Bronchial epithelial cell (primary cell): Measurements from ENCODE around the gene ASCC1. TPM values are rescaled to one million over a fixed set of nuclear protein-coding genes. Genes with fewer than 3 reads are reported as not detected.
"Not testable (repeated sequence)": the region's sequence is repeated elsewhere in the genome, so short reads cannot be mapped to it uniquely, and the experiment has no call there.

Experiments used
- DNase-seq: peaks from one replicate; pipeline ENCODE4 v3.0.0-alpha.2; 2010; ENCODE audit warnings: low read depth
- FAIRE-seq: peaks from 2 replicates; lab custom pipeline; 2011; peaks lifted over from hg19 to GRCh38; lab: Jason Lieb, UNC
- H3K27me3 ChIP-seq: 2 replicates; pipeline ENCODE4 v1.5.1; 2011; ENCODE audit warnings: low read length; ENCODE audit not compliant: control insufficient read depth, insufficient read depth
- H3K36me3 ChIP-seq: 2 replicates; pipeline ENCODE4 v1.5.1; 2011; ENCODE audit warnings: low read length; ENCODE audit not compliant: control insufficient read depth, insufficient read depth
- H3K4me3 ChIP-seq: 2 replicates; pipeline ENCODE4 v1.5.1; 2011; ENCODE audit warnings: mild to moderate bottlenecking, low read depth, low read length, control low read depth
- total RNA-seq: library from RNA; depleted of rRNA; stranded (reverse); fragments of >200 nt; gene quantifications from 2 replicates; pipeline ENCODE4 v1.2.1, GENCODE V29; 2014
- TF ChIP-seq, protein P1 (sequence below): IDR thresholded peaks from 2 replicates; pipeline ENCODE4 v1.5.1; 2011; ENCODE audit warnings: mild to moderate bottlenecking, moderate library complexity, low read length, control low read depth, inconsistent platforms; ENCODE audit not compliant: insufficient read depth, severe bottlenecking

ASCC1 gene
- total RNA-seq, 1 donor from 2014 or later, result 22.4 TPM

DNA sequence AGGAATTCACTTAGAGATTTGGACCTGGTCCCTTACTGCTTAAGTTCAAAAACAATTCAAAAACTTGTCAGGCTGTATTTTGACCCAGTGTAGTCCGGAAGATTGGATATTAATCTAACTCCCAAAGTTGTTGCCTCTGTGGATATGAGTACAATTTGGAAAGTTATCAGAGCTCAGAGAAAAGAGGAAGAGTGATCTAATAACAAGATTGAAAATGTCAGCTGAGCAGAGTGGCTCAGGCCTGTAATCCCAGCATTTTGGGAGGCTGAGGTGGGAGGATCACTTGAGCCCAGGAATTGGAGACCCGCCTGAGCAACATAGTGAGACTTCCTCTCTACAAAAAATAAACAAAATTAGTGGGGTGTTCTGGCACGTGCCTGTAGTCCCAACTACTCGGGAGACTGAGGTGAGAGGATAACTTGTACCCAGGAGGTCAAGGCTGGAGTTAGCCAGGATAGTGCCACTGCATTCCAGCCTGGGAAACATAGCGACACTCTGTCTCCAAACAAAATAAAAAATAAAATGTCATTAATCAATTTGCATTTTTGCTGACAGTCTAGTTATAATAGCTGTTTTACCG lies 3.2 kb upstream of the ASCC1 start:
- no peaks in the 10 kb centered on the region for H3K27me3 ChIP-seq
- TF ChIP-seq, protein P1, sequence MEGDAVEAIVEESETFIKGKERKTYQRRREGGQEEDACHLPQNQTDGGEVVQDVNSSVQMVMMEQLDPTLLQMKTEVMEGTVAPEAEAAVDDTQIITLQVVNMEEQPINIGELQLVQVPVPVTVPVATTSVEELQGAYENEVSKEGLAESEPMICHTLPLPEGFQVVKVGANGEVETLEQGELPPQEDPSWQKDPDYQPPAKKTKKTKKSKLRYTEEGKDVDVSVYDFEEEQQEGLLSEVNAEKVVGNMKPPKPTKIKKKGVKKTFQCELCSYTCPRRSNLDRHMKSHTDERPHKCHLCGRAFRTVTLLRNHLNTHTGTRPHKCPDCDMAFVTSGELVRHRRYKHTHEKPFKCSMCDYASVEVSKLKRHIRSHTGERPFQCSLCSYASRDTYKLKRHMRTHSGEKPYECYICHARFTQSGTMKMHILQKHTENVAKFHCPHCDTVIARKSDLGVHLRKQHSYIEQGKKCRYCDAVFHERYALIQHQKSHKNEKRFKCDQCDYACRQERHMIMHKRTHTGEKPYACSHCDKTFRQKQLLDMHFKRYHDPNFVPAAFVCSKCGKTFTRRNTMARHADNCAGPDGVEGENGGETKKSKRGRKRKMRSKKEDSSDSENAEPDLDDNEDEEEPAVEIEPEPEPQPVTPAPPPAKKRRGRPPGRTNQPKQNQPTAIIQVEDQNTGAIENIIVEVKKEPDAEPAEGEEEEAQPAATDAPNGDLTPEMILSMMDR, result no peak
- DNase-seq (no peak), FAIRE-seq (no peak)
- peaks cover 5% of the 10 kb centered on the region for H3K36me3 ChIP-seq
- no peak overlapping the region for H3K4me3 ChIP-seq

DNA sequence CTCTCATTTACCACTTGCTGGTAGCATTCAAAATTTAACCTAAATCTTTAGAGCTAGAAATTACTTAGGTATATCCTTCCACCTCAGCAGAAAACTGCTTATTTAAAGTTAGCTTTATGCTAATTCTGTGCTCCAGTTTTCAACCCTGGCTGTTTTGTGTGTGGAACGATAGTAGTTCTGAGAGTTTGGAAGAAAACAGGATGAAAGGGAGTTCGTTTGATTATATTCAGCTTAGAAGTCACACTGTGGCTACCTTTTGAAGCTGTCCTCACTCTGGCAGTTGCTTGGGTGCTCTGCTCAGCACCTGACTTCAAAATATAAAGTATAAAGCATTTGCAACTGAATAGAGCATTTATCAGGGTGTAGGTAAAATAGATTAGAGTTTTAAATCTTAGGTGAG lies 2.6 kb upstream of the ASCC1 start:
- TF ChIP-seq, protein P1, result no peak
- Histone ChIP-seq H3K27me3 (no peaks in the 10 kb centered on the region), H3K36me3 (peaks cover under 1% of the 10 kb centered on the region), H3K4me3 (no peak overlapping the region)
- FAIRE-seq, result no peak
- no peak for DNase-seq

DNA sequence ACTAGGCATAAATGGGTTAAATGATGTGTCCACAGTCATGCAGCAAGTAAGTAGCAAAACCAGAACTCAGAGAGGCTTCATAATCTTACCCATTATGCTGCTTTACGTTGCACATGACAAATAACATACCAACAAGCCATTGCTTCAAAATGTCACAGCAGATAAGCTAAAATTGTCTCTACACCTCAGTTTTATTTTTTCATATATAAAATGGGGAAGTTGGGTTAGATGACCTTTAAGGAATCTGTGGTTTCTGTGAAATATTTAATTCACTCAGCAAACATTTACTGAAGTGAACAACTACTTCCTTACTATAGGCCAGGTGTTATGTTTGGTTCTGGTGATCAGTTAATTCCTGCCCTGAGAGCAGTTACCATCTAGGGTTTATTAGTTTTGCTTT lies 2.2 kb upstream of the ASCC1 start:
- Histone ChIP-seq H3K4me3 (no peak overlapping the region), H3K27me3 (no peaks in the 10 kb centered on the region), H3K36me3 (no peaks in the 10 kb centered on the region)
- TF ChIP-seq, protein P1, result no peak
- FAIRE-seq (no peak), DNase-seq (no peak)

DNA sequence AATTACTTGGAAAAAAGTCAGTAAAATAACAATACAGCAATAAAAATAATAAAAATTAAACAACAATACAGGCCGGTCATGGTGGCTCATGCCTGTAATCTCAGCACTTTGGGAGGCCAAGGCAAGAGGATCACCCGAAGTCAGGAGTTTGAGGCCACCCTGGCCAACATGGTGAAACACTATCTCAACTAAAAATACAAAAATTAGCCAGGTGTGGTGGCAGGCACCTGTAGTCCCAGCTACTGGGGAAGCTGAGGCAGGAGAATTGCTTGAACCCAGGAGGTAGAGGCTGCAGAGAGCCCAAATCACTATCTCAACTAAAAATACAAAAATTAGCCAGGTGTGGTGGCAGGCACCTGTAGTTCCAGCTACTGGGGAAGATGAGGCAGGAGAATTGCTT lies 4.2 kb downstream of the ASCC1 start:
- not testable (repeated sequence) for DNase-seq, H3K4me3 ChIP-seq, H3K27me3 ChIP-seq, H3K36me3 ChIP-seq, FAIRE-seq

DNA sequence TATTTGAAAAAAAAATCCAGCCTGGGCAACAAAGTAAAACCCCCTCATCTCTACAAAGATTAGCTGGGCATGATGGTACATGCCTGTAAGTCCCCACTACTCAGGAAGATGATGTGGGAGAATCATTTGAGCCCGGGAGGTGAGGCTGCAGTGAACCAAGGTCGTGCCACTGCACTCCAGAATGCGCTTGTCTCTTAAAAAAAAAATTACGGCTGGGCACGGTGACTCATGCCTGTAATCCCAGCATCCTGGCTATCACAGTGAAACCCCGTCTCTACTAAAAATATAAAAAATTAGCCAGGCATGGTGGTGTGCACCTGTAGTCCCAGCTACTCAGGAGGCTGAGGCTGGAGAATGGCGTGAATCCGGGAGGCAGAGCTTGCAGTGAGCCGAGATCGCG lies 4.7 kb downstream of the ASCC1 start:
- DNase-seq, FAIRE-seq, H3K4me3 ChIP-seq, H3K36me3 ChIP-seq, H3K27me3 ChIP-seq: not testable (repeated sequence)

DNA sequence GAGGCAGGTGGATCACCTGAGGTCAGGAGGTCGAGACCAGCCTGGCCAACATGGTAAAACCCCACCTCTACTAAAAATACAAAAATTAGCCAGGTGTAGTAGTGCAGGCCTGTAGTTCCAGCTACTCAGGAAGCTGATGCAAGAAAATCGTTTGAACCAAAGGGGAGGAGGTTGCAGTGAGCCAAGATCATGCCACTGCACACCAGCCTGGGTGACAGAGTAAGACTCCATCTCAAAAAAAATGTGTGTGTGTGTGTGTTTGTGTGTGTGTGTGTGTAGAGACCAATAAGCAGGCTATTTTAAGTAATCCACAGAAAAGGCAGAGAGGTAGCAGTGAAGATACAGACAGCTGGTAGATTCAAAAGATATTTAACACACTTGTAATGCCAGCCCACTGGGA lies 7.5 kb downstream of the ASCC1 start:
- H3K36me3 ChIP-seq, result not testable (repeated sequence)

DNA sequence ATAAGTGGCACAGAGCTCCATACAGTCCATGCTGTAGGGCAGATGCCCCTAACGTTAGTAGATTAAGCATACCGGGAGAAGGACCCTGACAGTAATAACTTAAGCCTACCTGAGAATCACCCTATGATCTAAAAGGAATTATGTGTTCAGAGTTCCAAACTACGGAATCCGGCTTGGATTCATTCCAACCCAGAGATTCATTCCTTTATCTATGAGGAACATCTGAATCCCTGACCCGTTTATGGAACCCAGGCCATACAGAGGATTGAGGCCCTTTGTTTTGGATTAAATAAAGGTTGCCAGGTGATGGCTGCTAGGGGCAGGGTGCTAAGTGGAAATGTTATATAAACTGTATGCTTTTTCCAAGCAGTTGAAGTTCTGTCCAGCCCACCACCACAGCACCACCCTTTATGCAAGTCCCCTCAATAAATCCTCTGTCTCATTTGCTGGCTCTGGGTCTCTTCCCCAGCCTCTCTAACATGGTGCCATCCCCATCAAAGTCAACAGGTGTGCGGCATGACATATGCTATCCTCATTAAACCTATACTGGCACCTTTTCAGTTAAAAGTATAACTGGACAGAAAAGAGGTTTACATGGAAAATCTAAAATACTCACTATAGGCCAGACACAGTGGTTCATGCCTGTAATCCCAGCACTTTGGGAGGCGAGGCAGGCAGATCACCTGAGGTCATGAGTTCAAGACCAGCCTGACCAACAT lies 9.4 kb downstream of the ASCC1 start:
- Histone ChIP-seq H3K36me3 (peaks cover 6% of the 10 kb centered on the region), H3K4me3 (no peak overlapping the region), H3K27me3 (no peaks in the 10 kb centered on the region)
- DNase-seq (no peak), FAIRE-seq (no peak)
- TF ChIP-seq, protein P1, result no peak

More for the DNA sequence above, 7.5 kb downstream of the ASCC1 start:
- H3K27me3 ChIP-seq, FAIRE-seq, H3K4me3 ChIP-seq, DNase-seq: not testable (repeated sequence)
